ENCODE results near the gene NYAP2. TPM values are rescaled to one million over a fixed set of nuclear protein-coding genes. Genes with fewer than 3 reads are reported as not detected.

The NYAP2 gene
- total RNA-seq, 4 donors from 2014 or later = not detected

DNA sequence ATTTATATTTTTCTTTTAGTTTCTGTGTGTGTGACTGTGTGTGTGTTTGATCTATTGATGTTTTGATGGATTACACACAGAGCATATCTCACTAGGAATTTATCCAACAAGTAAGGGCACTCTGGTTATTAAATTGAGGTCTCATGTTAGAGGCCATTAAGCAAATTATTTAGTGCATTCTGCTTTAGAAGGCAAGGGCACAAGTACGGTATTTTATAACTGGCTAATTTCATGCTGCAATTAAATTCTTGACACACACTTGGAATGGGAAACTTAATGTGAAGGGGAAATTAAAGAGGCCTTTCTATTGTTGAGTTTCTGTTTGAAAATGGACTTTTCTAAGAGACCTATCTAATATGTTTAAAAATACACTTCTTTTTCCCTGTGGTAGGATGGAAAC lies 25.8 kb downstream of the NYAP2 start:
- TF ChIP-seq POLR2A (IDR thresholded peaks at IDR 0.05) = no peak
- TF ChIP-seq, protein P1, sequence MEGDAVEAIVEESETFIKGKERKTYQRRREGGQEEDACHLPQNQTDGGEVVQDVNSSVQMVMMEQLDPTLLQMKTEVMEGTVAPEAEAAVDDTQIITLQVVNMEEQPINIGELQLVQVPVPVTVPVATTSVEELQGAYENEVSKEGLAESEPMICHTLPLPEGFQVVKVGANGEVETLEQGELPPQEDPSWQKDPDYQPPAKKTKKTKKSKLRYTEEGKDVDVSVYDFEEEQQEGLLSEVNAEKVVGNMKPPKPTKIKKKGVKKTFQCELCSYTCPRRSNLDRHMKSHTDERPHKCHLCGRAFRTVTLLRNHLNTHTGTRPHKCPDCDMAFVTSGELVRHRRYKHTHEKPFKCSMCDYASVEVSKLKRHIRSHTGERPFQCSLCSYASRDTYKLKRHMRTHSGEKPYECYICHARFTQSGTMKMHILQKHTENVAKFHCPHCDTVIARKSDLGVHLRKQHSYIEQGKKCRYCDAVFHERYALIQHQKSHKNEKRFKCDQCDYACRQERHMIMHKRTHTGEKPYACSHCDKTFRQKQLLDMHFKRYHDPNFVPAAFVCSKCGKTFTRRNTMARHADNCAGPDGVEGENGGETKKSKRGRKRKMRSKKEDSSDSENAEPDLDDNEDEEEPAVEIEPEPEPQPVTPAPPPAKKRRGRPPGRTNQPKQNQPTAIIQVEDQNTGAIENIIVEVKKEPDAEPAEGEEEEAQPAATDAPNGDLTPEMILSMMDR (IDR thresholded peaks at IDR 0.05) = no peak
- no peaks in the 10 kb centered on the region for H3K27me3 ChIP-seq
- DNase-seq = no peak

GRCh38 chr2:225428360-225428759 lies 28.9 kb downstream of the NYAP2 start:
- Histone ChIP-seq H3K9me3 (no peaks in the 10 kb centered on the region), H3K27me3 (no peaks in the 10 kb centered on the region), H3K4me1 (no peaks in the 10 kb centered on the region), H3K36me3 (no peaks in the 10 kb centered on the region), H3K4me3 (no peak overlapping the region), H3K27ac (no peak overlapping the region)
- DNase-seq = no peak
- TF ChIP-seq, protein P1 (IDR thresholded peaks at IDR 0.05) = no peak
- no peak for TF ChIP-seq POLR2A (IDR thresholded peaks at IDR 0.05)

More for the DNA sequence above, 25.8 kb downstream of the NYAP2 start:
- Histone ChIP-seq H3K4me1 (no peaks in the 10 kb centered on the region), H3K36me3 (no peaks in the 10 kb centered on the region), H3K4me3 (no peak overlapping the region), H3K27ac (no peak overlapping the region), H3K9me3 (no peaks in the 10 kb centered on the region)

DNA sequence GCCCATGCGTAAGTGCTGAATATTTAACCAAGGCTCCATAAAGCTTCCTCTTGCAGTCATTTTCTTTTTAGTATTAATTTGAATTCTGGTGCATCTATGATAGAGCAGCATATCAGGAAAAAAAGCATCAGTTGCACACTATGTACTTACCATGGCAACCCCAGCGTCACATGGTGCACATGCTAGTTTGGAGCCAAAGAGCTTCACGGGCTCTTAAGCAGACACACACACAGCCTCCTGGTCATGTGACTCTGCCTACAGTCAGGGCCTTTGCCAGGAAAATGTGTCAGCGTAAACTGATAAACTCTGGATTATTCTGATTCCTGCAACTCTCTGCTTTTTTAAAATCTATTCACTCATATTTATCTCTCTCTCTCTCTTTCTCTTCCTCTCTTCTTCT lies 30.2 kb downstream of the NYAP2 start:
- H3K4me1 ChIP-seq = no peaks in the 10 kb centered on the region
- no peak overlapping the region for H3K4me3 ChIP-seq
- H3K27me3 ChIP-seq = no peaks in the 10 kb centered on the region
- DNase-seq = no peak
- H3K36me3 ChIP-seq = no peaks in the 10 kb centered on the region
- no peak for TF ChIP-seq POLR2A (IDR thresholded peaks at IDR 0.05)
- TF ChIP-seq, protein P1 (IDR thresholded peaks at IDR 0.05) = no peak
- H3K27ac ChIP-seq = no peak overlapping the region
- no peaks in the 10 kb centered on the region for H3K9me3 ChIP-seq

- H3K27ac ChIP-seq = no peak overlapping the region
- H3K36me3 ChIP-seq = no peaks in the 10 kb centered on the region
- H3K4me1 ChIP-seq = no peaks in the 10 kb centered on the region
- no peaks in the 10 kb centered on the region for H3K9me3 ChIP-seq
- no peak for DNase-seq
- no peak overlapping the region for H3K4me3 ChIP-seq
- H3K27me3 ChIP-seq = no peaks in the 10 kb centered on the region
- TF ChIP-seq, protein P1 (IDR thresholded peaks at IDR 0.05) = no peak
- TF ChIP-seq POLR2A (IDR thresholded peaks at IDR 0.05) = no peak
Measured at GRCh38 chr2:225431105-225431863, 31.8 kb downstream of the NYAP2 start.

DNA sequence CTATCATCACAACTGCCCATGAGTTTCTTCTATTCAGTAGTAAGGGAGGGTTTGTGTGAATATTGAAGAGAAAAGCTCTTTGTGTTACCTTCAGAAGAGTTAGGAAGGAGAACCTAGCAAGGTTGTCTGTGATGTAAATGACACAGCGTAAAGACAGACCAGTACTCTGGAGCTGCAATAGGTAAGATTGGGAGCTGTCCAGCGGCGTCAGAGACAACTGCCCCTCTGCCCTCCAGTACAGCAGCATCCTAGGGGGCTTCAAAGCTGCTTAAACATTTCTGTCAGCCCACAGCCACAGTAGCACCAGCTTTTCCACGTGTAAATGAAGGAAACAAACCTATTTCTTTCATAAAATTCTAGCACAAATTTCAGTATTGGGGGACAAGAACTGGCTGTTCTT lies 34.5 kb downstream of the NYAP2 start:
- Histone ChIP-seq H3K36me3 (no peaks in the 10 kb centered on the region), H3K27me3 (no peaks in the 10 kb centered on the region), H3K9me3 (no peaks in the 10 kb centered on the region), H3K4me1 (no peaks in the 10 kb centered on the region), H3K27ac (no peak overlapping the region), H3K4me3 (no peak overlapping the region)
- no peak for DNase-seq
- TF ChIP-seq, protein P1 (IDR thresholded peaks at IDR 0.05) = no peak
- no peak for TF ChIP-seq POLR2A (IDR thresholded peaks at IDR 0.05)

All from Peyer's patch (tissue), 4 donors.